Prostate gland (tissue), 2 donors: ENCODE measurements around the gene NBEA. TPM values are rescaled to one million over a fixed set of nuclear protein-coding genes. Genes with fewer than 3 reads are reported as not detected.

ENCODE experiments used
- DNase-seq: peaks from one replicate; pipeline ENCODE4 v3.0.0-alpha.2; 2019; ENCODE audit warnings: low spot score
- H3K27ac ChIP-seq, 2 donors: fragments of 200-600 bp; sonication (generic); 2 replicates each; pipeline ENCODE4 v1.5.1; 2017 to 2019
- H3K27me3 ChIP-seq: fragments of 200-600 bp; sonication (generic); replicated peaks from 2 replicates; pipeline ENCODE4 v1.5.1; 2019; ENCODE audit not compliant: insufficient read depth
- H3K36me3 ChIP-seq, 2 donors: fragments of 200-600 bp; sonication (generic); 1 replicate in 1 of 2; 2 replicates in 1 of 2; pipeline versions ENCODE4 v1.5.1 to v1.8.1; 2017 to 2019
- H3K4me1 ChIP-seq: fragments of 200-600 bp; sonication (generic); replicated peaks from 2 replicates; pipeline ENCODE4 v1.5.1; 2019
- H3K4me3 ChIP-seq, 2 donors: fragments of 200-600 bp; sonication (generic); 2 replicates each; pipeline ENCODE4 v1.5.1; 2017 to 2019
- H3K9me3 ChIP-seq: fragments of 200-600 bp; sonication (generic); 2 replicates; pipeline ENCODE4 v1.5.1; 2017
- POLR2A ChIP-seq: fragments of 450-650 bp; IDR thresholded peaks from one replicate; pipeline ENCODE4 v1.6.1; 2016; ENCODE audit warnings: antibody characterized with exemption, mild to moderate bottlenecking
- POLR2AphosphoS5 ChIP-seq: sonication (generic); formaldehyde crosslinking; IDR thresholded peaks from one replicate; pipeline ENCODE4 v1.6.1; 2017; ENCODE audit warnings: antibody characterized with exemption
- WGBS: methylation state at CpG from one replicate; pipeline ENCODE4 v1.1.5; 2018; 5-methylcytosine and 5-hydroxymethylcytosine counted together
- intact Hi-C: fragments of 100-400 bp; cut with DNase I; formaldehyde crosslinking; loops from one replicate; pipeline ENCODE4 v1.14.2; 2022
- total RNA-seq, 2 donors: library from RNA; depleted of rRNA; stranded (reverse); fragments of >200 nt; gene quantifications; one replicate each; pipeline ENCODE4 v1.1.0, GENCODE V29; 2016
- TF ChIP-seq, protein P1 (sequence below), 4 experiments: fragments of 200-600 bp in 2 of 4; fragments of 450-650 bp in 2 of 4; sonication (generic) in 2 of 4; IDR thresholded peaks; 1 replicate in 3 of 4; 2 replicates in 1 of 4; pipeline ENCODE4 v1.5.1; 2016 to 2019; ENCODE audit warnings: antibody characterized with exemption in 4 of 4, mild to moderate bottlenecking in 2 of 4, moderate library complexity in 2 of 4

Gene NBEA
- total RNA-seq, 2 donors from 2014 or later, result 13.6 to 16.9 TPM

DNA sequence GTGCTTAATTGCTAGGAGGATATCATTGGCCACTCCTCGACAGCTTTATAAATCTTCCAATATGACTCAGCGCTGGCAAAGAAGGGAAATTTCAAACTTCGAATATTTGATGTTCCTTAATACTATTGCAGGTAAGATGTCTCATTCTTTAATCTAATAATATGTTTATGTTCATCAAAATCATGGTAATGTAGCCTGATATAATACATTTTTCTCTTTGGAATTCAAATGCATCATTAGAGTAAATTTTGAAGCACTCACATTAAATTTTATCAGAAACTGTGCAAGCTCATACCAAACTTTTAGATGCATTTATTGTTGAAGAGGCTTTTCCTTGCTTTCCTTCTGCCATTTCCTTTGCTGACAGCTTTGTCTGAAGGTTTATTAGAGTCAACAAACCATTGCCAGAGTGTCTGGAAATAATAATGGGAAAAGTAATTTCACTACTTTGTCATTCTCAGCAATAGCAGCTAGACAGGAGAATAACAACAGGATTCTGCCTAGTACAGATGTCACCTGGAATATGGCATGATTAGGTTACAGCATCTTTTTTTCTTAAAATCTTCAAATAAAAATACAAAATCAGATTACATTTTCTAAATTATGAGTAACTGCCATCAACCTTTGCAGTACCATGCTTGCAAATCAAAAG, 613.0 kb downstream of the NBEA start:
- no peak for DNase-seq
- Histone ChIP-seq H3K27me3 (no peaks in the 10 kb centered on the region), H3K4me3 (no peak overlapping the region), H3K9me3 (no peaks in the 10 kb centered on the region), H3K4me1 (no peaks in the 10 kb centered on the region), H3K36me3 (no peaks in the 10 kb centered on the region), H3K27ac (no peak overlapping the region)
- intact Hi-C loops, result no loop called here
- 74% methylated on average over 3 of the region's 3 CpGs for WGBS
- TF ChIP-seq POLR2A, result no peak
- TF ChIP-seq, protein P1, sequence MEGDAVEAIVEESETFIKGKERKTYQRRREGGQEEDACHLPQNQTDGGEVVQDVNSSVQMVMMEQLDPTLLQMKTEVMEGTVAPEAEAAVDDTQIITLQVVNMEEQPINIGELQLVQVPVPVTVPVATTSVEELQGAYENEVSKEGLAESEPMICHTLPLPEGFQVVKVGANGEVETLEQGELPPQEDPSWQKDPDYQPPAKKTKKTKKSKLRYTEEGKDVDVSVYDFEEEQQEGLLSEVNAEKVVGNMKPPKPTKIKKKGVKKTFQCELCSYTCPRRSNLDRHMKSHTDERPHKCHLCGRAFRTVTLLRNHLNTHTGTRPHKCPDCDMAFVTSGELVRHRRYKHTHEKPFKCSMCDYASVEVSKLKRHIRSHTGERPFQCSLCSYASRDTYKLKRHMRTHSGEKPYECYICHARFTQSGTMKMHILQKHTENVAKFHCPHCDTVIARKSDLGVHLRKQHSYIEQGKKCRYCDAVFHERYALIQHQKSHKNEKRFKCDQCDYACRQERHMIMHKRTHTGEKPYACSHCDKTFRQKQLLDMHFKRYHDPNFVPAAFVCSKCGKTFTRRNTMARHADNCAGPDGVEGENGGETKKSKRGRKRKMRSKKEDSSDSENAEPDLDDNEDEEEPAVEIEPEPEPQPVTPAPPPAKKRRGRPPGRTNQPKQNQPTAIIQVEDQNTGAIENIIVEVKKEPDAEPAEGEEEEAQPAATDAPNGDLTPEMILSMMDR (IDR thresholded peaks at IDR 0.05), result no peak
- no peak for TF ChIP-seq POLR2AphosphoS5

DNA sequence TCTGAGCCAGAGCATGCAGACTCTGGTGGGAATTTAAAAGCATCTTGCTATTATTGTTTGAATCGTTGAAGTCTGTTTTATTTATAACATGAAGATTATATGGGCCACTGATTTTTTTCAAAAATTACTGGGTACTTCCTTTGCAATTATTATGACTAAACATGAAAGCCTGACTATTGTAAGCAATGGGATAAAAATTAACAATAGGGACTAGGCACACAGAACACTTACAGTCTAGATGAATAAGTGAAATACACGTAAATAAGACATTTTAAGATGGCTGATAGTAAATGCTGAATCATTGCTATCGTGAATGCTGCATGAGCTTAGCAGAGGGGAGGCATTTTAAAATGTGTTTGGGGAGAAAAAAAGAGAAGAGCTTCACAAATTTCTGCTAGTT, 615.4 kb downstream of the NBEA start:
- no peak for TF ChIP-seq POLR2AphosphoS5
- TF ChIP-seq, protein P1 (IDR thresholded peaks at IDR 0.05), result no peak
- TF ChIP-seq POLR2A, result no peak
- Histone ChIP-seq H3K27ac (no peak overlapping the region), H3K4me3 (no peak overlapping the region), H3K9me3 (no peaks in the 10 kb centered on the region), H3K36me3 (no peaks in the 10 kb centered on the region), H3K4me1 (no peaks in the 10 kb centered on the region), H3K27me3 (no peaks in the 10 kb centered on the region)
- DNase-seq, result no peak
- 81% methylated on average over 3 of the region's 3 CpGs for WGBS
- intact Hi-C loops, result no loop called here

DNA sequence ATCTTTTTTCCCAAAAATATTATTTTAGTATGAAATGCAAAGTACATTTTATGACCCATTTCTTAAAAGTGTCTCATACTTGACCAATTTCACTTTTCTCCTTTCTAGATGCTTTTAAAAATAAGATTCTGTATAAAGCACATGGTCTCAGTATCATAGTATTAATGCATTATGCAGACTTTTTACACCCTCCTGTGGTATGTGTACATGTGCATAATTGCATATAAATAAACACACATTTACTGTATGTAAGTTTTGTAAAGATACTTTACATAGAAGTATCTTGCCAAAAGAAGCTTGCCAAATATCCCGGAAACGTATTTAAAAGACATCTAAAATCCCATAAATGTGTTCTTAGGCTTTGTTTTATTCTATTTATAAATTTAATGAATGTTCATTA, 619.5 kb downstream of the NBEA start:
- whole genome bisulfite sequencing, result 70% methylated on average over 2 of the region's 2 CpGs
- intact Hi-C loops, result no loop called here
- H3K27ac ChIP-seq, result no peak overlapping the region

DNA sequence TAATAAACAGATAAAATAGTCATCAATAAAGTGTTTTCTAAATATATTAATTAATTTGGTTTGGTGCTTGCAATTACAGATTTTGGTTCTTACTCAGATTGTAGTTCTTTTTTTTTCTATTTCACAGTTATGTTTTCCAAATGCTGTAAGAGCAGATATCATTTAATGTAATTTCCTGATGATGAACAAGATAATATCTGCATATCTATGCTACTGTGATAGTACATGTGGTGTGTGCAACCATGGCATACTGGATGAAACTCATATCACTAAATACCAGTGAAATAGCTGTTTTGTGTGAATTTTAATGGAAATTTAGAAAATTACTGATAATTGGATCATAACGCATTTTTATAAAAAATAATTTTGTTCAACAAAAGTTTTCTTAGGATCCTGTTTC, 623.2 kb downstream of the NBEA start:
- H3K4me1 ChIP-seq, result no peaks in the 10 kb centered on the region
- no peaks in the 10 kb centered on the region for H3K27me3 ChIP-seq
- WGBS, result 98% methylated on average over 1 of the region's 1 CpG
- no peak overlapping the region for H3K4me3 ChIP-seq
- intact Hi-C loops, result no loop called here
- H3K27ac ChIP-seq, result no peak overlapping the region
- TF ChIP-seq POLR2A, result no peak
- no peak for TF ChIP-seq POLR2AphosphoS5
- no peak for DNase-seq
- H3K36me3 ChIP-seq, result no peaks in the 10 kb centered on the region
- no peaks in the 10 kb centered on the region for H3K9me3 ChIP-seq

More for the DNA sequence above, 619.5 kb downstream of the NBEA start:
- no peak overlapping the region for H3K4me3 ChIP-seq
- TF ChIP-seq POLR2AphosphoS5, result no peak
- no peak for TF ChIP-seq POLR2A
- H3K36me3 ChIP-seq, result no peaks in the 10 kb centered on the region
- H3K27me3 ChIP-seq, result no peaks in the 10 kb centered on the region
- H3K4me1 ChIP-seq, result no peaks in the 10 kb centered on the region
- no peak for DNase-seq
- H3K9me3 ChIP-seq, result no peaks in the 10 kb centered on the region

DNA sequence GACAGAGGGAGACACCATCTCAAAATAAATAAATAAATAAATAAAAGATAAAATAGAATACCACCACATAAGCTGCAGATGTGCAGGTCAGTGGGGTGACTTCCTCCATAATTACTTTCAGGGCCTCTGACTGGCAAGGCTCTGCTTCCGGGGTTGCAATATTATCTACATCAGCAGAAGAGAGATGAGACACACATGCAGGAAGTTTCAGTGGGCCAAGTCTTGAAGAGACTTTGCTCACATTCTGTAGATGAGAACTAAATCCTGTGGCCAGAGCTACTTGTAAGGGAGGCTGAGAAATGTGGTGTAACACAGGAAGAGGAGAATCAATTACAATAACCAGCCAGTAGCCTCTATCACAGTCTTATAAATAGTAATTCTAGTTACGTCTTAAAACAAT, 624.3 kb downstream of the NBEA start:
- 93% methylated on average over 2 of the region's 2 CpGs for WGBS
- Histone ChIP-seq H3K36me3 (no peaks in the 10 kb centered on the region), H3K27me3 (no peaks in the 10 kb centered on the region), H3K4me1 (no peaks in the 10 kb centered on the region), H3K27ac (no peak overlapping the region), H3K9me3 (no peaks in the 10 kb centered on the region), H3K4me3 (no peak overlapping the region)
- TF ChIP-seq, protein P1 (IDR thresholded peaks at IDR 0.05), result no peak
- TF ChIP-seq POLR2A (no peak), POLR2AphosphoS5 (no peak)
- intact Hi-C loops, result no loop called here
- no peak for DNase-seq

DNA sequence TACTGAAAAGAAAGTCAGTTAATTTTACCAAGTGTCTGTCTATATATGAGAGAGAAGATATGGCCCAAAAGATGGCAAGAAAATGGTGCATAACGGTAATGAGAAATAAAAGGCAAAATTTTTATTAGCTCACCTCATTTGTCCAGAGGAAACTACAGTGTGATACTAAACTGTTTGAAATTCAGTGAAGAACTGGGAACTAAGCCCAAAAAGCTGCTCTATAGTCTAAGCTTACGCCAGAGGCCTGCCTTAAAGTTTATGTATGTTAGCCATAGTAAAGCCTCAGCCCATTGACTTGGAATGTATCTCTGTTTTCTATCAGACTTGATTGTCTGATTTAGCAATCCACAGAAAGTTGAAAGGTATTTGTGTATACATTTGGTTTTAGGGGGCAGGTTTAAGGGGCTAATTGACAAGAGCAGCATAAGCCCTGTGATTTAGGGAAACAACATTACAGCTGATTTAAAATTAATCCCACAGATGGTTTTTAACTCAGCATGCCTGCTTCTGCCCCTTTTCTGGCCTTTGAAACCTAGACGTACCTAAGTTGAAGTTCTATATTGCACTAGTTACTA, 625.4 kb downstream of the NBEA start:
- no peak overlapping the region for H3K4me3 ChIP-seq
- H3K27me3 ChIP-seq, result no peaks in the 10 kb centered on the region
- no peaks in the 10 kb centered on the region for H3K36me3 ChIP-seq
- H3K4me1 ChIP-seq, result no peaks in the 10 kb centered on the region
- intact Hi-C loops, result no loop called here
- WGBS, result 69% methylated on average over 3 of the region's 3 CpGs
- H3K9me3 ChIP-seq, result no peaks in the 10 kb centered on the region
- TF ChIP-seq POLR2A, result no peak
- TF ChIP-seq, protein P1 (IDR thresholded peaks at IDR 0.05), result no peak
- no peak for TF ChIP-seq POLR2AphosphoS5
- no peak for DNase-seq
- no peak overlapping the region for H3K27ac ChIP-seq
